HEK293T (cell line): ENCODE data around the gene CA5A.
"Not testable (repeated sequence)": the region's sequence is repeated elsewhere in the genome, so short reads cannot be mapped to it uniquely, and the experiment has no call there.

Experiments
- FOXA1 ChIP-seq: fragments of 450-650 bp; IDR thresholded peaks from 2 replicates; pipeline ENCODE4 v1.6.1; 2016; ENCODE audit warnings: mild to moderate bottlenecking
- FOXK2 ChIP-seq: fragments of 450-650 bp; IDR thresholded peaks from 2 replicates; pipeline ENCODE4 v1.6.1; 2016; ENCODE audit warnings: mild to moderate bottlenecking
- FOXM1 ChIP-seq: fragments of 450-650 bp; IDR thresholded peaks from 2 replicates; pipeline ENCODE4 v1.6.1; 2017; ENCODE audit warnings: mild to moderate bottlenecking, borderline replicate concordance
- L3MBTL2 ChIP-seq: fragments of 450-650 bp; conservative IDR thresholded peaks from 2 replicates; pipeline ENCODE4 v1.6.1; 2016; ENCODE audit warnings: mild to moderate bottlenecking
- NFRKB ChIP-seq: fragments of 450-650 bp; IDR thresholded peaks from 2 replicates; pipeline ENCODE4 v1.6.1; 2016; ENCODE audit warnings: mild to moderate bottlenecking, moderate library complexity
- PKNOX1 ChIP-seq: fragments of 450-650 bp; IDR thresholded peaks from 2 replicates; pipeline ENCODE4 v1.6.1; 2016
- SP1 ChIP-seq: fragments of 450-650 bp; IDR thresholded peaks from 2 replicates; pipeline ENCODE4 v1.6.1; 2017
- SUZ12 ChIP-seq: fragments of 450-650 bp; IDR thresholded peaks from 2 replicates; pipeline ENCODE4 v1.6.1; 2016; ENCODE audit warnings: mild to moderate bottlenecking
- TARDBP ChIP-seq: fragments of 450-650 bp; IDR thresholded peaks from 2 replicates; pipeline ENCODE4 v1.6.1; 2016
- ZNF384 ChIP-seq: fragments of 450-650 bp; IDR thresholded peaks from 2 replicates; pipeline ENCODE4 v1.6.1; 2016

GRCh38 chr16:87869061-87869878, 67.1 kb downstream of the CA5A start, which contains the start of gene SLC7A5:
- TF ChIP-seq SP1, FOXA1, ZNF384, SUZ12, FOXM1, TARDBP, FOXK2, PKNOX1, NFRKB: not testable (repeated sequence)
- TF ChIP-seq L3MBTL2: peak; percentile 99
